ENCODE measurements around the gene CCDC90B.
A peak's percentile ranks its signal among the peaks of the same experiment; 100 is the strongest.

The CCDC90B gene

GRCh38 chr11:83256602-83257340, 29.4 kb downstream of the CCDC90B start:
- no peak for DNase-seq (ENCODE audit: low read depth)
- TF ChIP-seq CTCF (conservative IDR thresholded peaks at IDR 0.05; ENCODE audit: control insufficient read depth, insufficient read depth, low read depth, low read length): no peak
- H3K4me3 ChIP-seq (ENCODE audit: control insufficient read depth, low read depth, low read length): no peak overlapping the region

GRCh38 chr11:83255366-83255765, 30.8 kb downstream of the CCDC90B start:
- H3K4me3 ChIP-seq (ENCODE audit: control insufficient read depth, low read depth, low read length): no peak overlapping the region
- TF ChIP-seq CTCF (conservative IDR thresholded peaks at IDR 0.05; ENCODE audit: control insufficient read depth, insufficient read depth, low read depth, low read length): no peak
- DNase-seq (ENCODE audit: low read depth): no peak

- no peak for TF ChIP-seq CTCF (conservative IDR thresholded peaks at IDR 0.05; ENCODE audit: control insufficient read depth, insufficient read depth, low read depth, low read length)
- DNase-seq (ENCODE audit: low read depth): no peak
- no peak overlapping the region for H3K4me3 ChIP-seq (ENCODE audit: control insufficient read depth, low read depth, low read length)
Observed at GRCh38 chr11:83252941-83253340, 33.2 kb downstream of the CCDC90B start.

GRCh38 chr11:83252266-83252665, 33.9 kb downstream of the CCDC90B start:
- no peak for DNase-seq (ENCODE audit: low read depth)
- no peak overlapping the region for H3K4me3 ChIP-seq (ENCODE audit: control insufficient read depth, low read depth, low read length)
- TF ChIP-seq CTCF (conservative IDR thresholded peaks at IDR 0.05; ENCODE audit: control insufficient read depth, insufficient read depth, low read depth, low read length): no peak

GRCh38 chr11:83249972-83250593, 36.1 kb downstream of the CCDC90B start:
- peak; percentile 78 for TF ChIP-seq CTCF (conservative IDR thresholded peaks at IDR 0.05; ENCODE audit: control insufficient read depth, insufficient read depth, low read depth, low read length)
- DNase-seq (ENCODE audit: low read depth): peak; percentile 66
- no peak overlapping the region for H3K4me3 ChIP-seq (ENCODE audit: control insufficient read depth, low read depth, low read length)

GRCh38 chr11:83249445-83249844, 36.7 kb downstream of the CCDC90B start:
- no peak for TF ChIP-seq CTCF (conservative IDR thresholded peaks at IDR 0.05; ENCODE audit: control insufficient read depth, insufficient read depth, low read depth, low read length)
- no peak overlapping the region for H3K4me3 ChIP-seq (ENCODE audit: control insufficient read depth, low read depth, low read length)
- no peak for DNase-seq (ENCODE audit: low read depth)
